ENCODE results near the gene NFIX. TPM values are rescaled to one million over a fixed set of nuclear protein-coding genes. Genes with fewer than 3 reads are reported as not detected.
A peak's percentile ranks its signal among the peaks of the same experiment; 100 is the strongest.

Gene NFIX
- total and polyA plus RNA-seq, 2 donors (not counting 1 experiment from before 2014, with no cell fraction given): 35.7 to 74.8 TPM

DNA sequence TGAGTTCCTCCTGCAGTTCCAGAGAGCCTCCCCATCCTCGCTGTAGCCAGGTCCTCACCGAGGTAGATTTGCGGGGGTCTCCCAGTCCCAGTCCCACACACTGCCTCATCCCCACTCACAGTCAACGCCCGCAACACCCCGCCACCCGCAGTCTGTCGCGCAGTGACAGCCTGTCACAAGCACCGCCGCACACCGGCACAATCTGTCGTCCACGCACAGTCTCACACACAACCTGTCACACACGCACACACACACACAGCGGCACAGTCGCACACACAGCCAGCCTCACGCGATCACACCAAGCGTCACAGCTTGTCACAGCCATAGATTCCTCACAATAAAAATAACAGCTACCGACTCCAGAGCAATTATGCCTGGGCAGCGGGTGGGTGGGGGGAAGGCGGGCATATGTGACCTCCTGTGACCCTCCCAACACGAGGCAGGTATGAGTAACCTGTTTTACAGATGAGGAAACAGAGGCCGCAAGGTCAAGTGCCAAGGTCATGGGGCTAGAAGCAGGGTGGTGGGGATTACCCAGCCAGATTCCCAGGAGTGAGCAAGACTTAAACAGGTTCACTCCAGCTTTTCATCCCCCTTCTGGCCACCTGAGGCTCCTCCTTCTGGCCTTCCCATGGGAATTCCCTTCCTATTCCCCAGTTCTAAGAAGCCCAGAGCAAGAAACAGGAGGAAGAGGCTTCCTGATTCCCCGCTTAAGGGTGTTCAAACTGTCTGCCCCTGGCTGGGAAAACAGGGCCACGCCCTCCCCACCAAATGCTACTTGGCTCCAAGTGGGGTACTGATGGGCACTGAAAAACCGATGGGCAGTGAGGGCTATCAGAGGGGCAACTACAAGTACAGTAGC, 13.9 kb downstream of the NFIX start:
- H3K4me1 ChIP-seq (ENCODE audit: control insufficient read depth, extremely low read depth, insufficient read depth, low read length): peaks cover 40% of the 10 kb centered on the region

DNA sequence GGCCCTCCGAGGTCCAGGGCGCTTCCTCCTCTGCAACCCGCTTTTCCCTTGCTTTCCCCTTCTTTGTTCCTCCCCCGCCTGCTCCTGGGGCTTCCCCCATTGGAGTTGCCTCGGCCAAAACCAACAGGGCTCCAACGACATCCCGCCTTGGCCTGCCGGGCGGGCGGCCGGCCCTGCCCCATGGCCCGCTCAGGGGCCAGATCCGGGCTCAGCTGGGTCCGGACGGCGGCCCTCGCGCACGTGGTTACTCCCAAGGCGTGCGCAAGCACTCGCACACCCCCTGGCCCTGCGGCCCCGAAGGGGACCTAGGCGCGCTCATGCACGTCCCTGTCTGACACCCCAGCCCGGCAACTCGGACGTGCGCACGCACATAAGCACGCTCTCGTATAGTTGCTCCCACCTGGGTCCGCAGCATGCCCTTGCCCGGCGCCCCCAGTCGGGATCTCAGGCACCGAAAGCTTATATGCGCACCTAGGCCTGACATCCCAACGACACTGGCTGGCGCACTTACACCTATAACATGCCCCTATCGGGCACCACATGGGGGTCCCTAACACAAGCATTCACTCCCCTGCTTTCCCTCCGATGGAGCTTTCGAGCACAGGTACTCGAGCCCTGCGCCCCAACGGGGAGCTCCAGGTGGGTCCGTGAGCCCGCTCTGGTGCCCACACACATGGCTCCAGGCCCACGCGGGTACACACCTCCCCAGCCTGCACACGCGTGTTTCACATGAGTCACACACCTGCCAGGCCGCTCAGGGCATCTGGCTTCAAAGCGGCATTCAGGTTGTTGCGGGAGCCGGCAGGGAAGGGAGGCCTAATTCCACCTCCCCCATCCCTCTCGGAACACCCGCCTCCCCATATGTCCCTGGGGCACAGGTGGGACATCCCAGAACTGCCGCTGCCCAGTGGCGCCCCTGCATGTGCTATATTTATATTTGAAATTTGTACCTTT, 15.0 kb downstream of the NFIX start:
- Histone ChIP-seq H3K9ac (ENCODE audit: insufficient read depth, low read length) (no peak overlapping the region), H3K79me2 (ENCODE audit: control insufficient read depth, insufficient read depth, low read length) (peaks cover 94% of the 10 kb centered on the region), H3K9me3 (ENCODE audit: control insufficient read depth, insufficient read depth, low read depth, low read length) (no peaks in the 10 kb centered on the region), H3K4me3 (replicated peaks in 1 of 4; ENCODE audit: control extremely low read depth in 1 of 4, insufficient read depth in 1 of 4, low read depth in 3 of 4, low read length in 4 of 4) (no peak overlapping the region), H3K27ac (ENCODE audit: insufficient read depth, low read length) (no peak overlapping the region), H3K4me1 (ENCODE audit: control insufficient read depth, extremely low read depth, insufficient read depth, low read length) (peaks cover 42% of the 10 kb centered on the region), H4K20me1 (ENCODE audit: control insufficient read depth, extremely low read depth, insufficient read depth, low read length) (no peaks in the 10 kb centered on the region), H3K36me3 (ENCODE audit: control insufficient read depth, insufficient read depth, low read length) (peaks cover 10% of the 10 kb centered on the region), H3K27me3 (ENCODE audit: control insufficient read depth, insufficient read depth, low read length) (no peaks in the 10 kb centered on the region), H2AFZ (ENCODE audit: low read length) (no peak overlapping the region), H3K4me2 (ENCODE audit: extremely low read depth, insufficient read depth, low read length) (peak overlapping the region; percentile 44)
- DNase-seq (ENCODE audit: low read depth in 2 of 2): no peak
- TF ChIP-seq EZH2 (IDR thresholded peaks at IDR 0.05; ENCODE audit: low read length, missing control alignments): no peak
- TF ChIP-seq, protein P1, sequence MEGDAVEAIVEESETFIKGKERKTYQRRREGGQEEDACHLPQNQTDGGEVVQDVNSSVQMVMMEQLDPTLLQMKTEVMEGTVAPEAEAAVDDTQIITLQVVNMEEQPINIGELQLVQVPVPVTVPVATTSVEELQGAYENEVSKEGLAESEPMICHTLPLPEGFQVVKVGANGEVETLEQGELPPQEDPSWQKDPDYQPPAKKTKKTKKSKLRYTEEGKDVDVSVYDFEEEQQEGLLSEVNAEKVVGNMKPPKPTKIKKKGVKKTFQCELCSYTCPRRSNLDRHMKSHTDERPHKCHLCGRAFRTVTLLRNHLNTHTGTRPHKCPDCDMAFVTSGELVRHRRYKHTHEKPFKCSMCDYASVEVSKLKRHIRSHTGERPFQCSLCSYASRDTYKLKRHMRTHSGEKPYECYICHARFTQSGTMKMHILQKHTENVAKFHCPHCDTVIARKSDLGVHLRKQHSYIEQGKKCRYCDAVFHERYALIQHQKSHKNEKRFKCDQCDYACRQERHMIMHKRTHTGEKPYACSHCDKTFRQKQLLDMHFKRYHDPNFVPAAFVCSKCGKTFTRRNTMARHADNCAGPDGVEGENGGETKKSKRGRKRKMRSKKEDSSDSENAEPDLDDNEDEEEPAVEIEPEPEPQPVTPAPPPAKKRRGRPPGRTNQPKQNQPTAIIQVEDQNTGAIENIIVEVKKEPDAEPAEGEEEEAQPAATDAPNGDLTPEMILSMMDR (conservative IDR thresholded peaks at IDR 0.05 in 1 of 2, IDR thresholded peaks at IDR 0.05 in 1 of 2; ENCODE audit: low read depth in 1 of 2, low read length in 2 of 2): no peak

More for the DNA sequence above, 13.9 kb downstream of the NFIX start:
- no peak overlapping the region for H2AFZ ChIP-seq (ENCODE audit: low read length)
- H3K9ac ChIP-seq (ENCODE audit: insufficient read depth, low read length): no peak overlapping the region
- H3K36me3 ChIP-seq (ENCODE audit: control insufficient read depth, insufficient read depth, low read length): peaks cover 10% of the 10 kb centered on the region
- no peak for DNase-seq (ENCODE audit: low read depth in 2 of 2)
- H4K20me1 ChIP-seq (ENCODE audit: control insufficient read depth, extremely low read depth, insufficient read depth, low read length): no peaks in the 10 kb centered on the region
- no peak overlapping the region for H3K4me3 ChIP-seq (replicated peaks in 1 of 4; ENCODE audit: control extremely low read depth in 1 of 4, insufficient read depth in 1 of 4, low read depth in 3 of 4, low read length in 4 of 4)
- H3K27ac ChIP-seq (ENCODE audit: insufficient read depth, low read length): peak overlapping the region; percentile 20
- TF ChIP-seq, protein P1 (conservative IDR thresholded peaks at IDR 0.05 in 1 of 2, IDR thresholded peaks at IDR 0.05 in 1 of 2; ENCODE audit: low read depth in 1 of 2, low read length in 2 of 2): no peak
- no peak for TF ChIP-seq EZH2 (IDR thresholded peaks at IDR 0.05; ENCODE audit: low read length, missing control alignments)
- no peaks in the 10 kb centered on the region for H3K9me3 ChIP-seq (ENCODE audit: control insufficient read depth, insufficient read depth, low read depth, low read length)
- peaks cover 92% of the 10 kb centered on the region for H3K79me2 ChIP-seq (ENCODE audit: control insufficient read depth, insufficient read depth, low read length)
- peak overlapping the region; percentile 3 for H3K4me2 ChIP-seq (ENCODE audit: extremely low read depth, insufficient read depth, low read length)
- H3K27me3 ChIP-seq (ENCODE audit: control insufficient read depth, insufficient read depth, low read length): no peaks in the 10 kb centered on the region
